Mucosa of stomach (tissue), 1 donor: ENCODE measurements around the gene GNA15.

Experiments
- H3K27me3 ChIP-seq: one replicate; pipeline ENCODE4 v1.7.0; 2013; ENCODE audit warnings: mild to moderate bottlenecking, low read length; ENCODE audit not compliant: control insufficient read depth, insufficient read depth
- H3K36me3 ChIP-seq: one replicate; pipeline ENCODE4 v1.7.0; 2013; ENCODE audit warnings: low read length; ENCODE audit not compliant: control insufficient read depth, insufficient read depth
- H3K4me1 ChIP-seq: one replicate; pipeline ENCODE4 v1.7.0; 2013; ENCODE audit warnings: mild to moderate bottlenecking, low read length; ENCODE audit not compliant: control insufficient read depth, insufficient read depth
- H3K4me3 ChIP-seq: one replicate; pipeline ENCODE4 v1.7.0; 2013; ENCODE audit warnings: low read length
- H3K9ac ChIP-seq: one replicate; pipeline ENCODE4 v1.7.0; 2013; ENCODE audit warnings: mild to moderate bottlenecking, low read length, moderate library complexity
- H3K9me3 ChIP-seq: one replicate; pipeline ENCODE4 v1.7.0; 2013; ENCODE audit warnings: mild to moderate bottlenecking, low read length, moderate library complexity; ENCODE audit not compliant: control insufficient read depth
- donor health status: Pancreatic carcinoma.

Gene GNA15

DNA sequence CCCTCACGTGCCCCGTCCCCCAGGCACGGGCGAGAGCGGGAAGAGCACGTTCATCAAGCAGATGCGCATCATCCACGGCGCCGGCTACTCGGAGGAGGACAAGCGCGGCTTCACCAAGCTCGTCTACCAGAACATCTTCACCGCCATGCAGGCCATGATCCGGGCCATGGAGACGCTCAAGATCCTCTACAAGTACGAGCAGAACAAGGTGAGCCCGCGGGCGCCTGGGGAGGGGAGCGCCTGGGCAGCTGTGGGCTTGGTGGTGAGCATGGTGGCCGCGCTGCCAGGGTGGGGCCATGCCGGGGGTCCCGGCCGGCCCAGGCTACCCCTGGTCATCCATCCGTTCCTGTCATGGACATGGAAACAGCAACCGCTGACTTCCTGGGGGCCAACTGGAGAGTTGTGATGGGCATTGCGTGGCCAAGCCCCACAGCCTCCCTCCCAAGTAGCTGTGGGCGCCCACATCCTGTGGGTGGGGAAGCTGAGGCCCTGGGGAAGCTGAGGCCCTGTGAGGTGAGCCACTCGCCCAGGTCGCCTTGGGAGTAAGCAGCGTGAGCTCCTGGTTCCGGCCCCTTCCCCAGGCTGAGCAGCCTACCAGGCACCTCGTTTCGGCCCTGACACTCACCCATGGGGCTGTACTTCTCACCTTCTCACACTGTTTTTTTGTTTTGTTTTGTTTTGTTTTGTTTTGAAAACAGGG, 25.6 kb upstream of the GNA15 start:
- H3K4me1 ChIP-seq, result peaks cover 35% of the 10 kb centered on the region
- H3K4me3 ChIP-seq, result no peak overlapping the region
- no peaks in the 10 kb centered on the region for H3K9me3 ChIP-seq
- H3K36me3 ChIP-seq, result no peaks in the 10 kb centered on the region
- no peaks in the 10 kb centered on the region for H3K27me3 ChIP-seq
- H3K9ac ChIP-seq, result no peak overlapping the region

DNA sequence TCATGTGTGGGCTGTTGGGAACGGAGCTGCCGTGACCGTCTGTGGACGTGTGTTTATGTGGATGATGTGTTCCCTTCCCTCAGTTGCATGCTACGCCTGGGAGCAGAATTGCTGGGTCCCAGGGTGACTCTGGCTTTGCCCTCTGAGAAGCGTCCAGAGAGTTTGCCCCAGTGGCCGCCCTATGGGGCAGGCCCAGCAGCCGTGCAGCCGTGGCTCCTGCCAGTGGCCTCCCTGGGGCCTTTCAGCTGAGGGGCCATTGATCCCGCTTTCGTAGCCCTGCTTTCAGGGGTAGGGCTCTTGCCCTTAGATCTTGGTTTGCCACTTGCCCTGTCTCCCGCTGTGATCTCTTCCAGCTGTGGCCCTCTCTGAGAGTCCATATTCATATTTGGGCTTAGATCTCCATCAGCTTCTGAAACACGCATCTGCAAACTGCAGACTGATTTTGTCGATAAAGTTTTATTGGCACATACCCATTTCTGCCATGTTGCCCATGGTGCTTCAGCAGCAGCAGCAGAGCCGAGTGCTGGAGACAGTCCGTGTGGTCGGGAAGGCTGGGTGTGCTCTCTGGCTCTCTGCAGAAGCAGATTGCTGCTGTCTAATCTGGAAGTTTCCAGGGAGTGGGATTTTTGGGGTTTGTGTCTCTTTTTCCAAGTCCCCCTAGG, 24.1 kb upstream of the GNA15 start:
- no peaks in the 10 kb centered on the region for H3K9me3 ChIP-seq
- no peaks in the 10 kb centered on the region for H3K36me3 ChIP-seq
- no peak overlapping the region for H3K9ac ChIP-seq
- no peaks in the 10 kb centered on the region for H3K27me3 ChIP-seq
- H3K4me1 ChIP-seq, result peaks cover 21% of the 10 kb centered on the region
- H3K4me3 ChIP-seq, result no peak overlapping the region

DNA sequence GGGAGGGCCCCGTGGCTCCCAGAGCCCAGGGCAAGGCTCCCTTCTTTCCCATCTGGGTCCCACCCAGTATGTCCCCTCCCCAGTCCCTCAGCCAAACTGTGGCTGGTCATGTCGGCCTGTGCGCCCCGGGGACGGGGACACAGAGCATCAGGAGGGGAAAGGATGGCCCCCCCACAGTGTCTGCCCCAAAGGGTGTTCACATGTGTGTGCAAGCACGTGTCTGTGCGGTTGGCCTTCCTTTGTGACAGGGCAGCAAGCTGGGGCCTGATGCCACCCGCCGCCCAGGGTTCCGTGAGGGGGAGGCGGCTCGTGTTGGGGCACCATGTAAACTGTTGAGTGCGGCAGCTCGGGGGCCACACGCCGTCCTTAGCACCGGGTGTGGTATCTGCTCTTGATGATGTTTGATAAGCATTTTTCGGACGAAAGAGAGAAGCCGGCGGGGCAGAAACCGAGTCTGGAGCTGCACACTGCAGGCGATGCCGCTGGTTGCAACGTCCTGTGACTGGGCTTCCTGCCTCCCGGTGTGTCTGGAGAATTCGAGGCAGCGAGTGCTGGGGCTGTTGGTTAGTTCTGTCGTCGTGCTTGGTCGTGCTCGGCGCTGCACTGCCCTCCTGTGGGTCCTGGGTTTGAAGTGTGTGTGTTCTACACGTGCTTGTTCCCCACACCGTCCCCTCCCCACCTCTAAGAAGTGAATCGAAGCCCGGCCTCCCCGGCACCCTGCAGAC, 23.3 kb upstream of the GNA15 start:
- H3K9ac ChIP-seq, result no peak overlapping the region
- H3K36me3 ChIP-seq, result no peaks in the 10 kb centered on the region
- no peak overlapping the region for H3K4me3 ChIP-seq
- no peaks in the 10 kb centered on the region for H3K27me3 ChIP-seq
- peaks cover 12% of the 10 kb centered on the region for H3K4me1 ChIP-seq
- no peaks in the 10 kb centered on the region for H3K9me3 ChIP-seq

DNA sequence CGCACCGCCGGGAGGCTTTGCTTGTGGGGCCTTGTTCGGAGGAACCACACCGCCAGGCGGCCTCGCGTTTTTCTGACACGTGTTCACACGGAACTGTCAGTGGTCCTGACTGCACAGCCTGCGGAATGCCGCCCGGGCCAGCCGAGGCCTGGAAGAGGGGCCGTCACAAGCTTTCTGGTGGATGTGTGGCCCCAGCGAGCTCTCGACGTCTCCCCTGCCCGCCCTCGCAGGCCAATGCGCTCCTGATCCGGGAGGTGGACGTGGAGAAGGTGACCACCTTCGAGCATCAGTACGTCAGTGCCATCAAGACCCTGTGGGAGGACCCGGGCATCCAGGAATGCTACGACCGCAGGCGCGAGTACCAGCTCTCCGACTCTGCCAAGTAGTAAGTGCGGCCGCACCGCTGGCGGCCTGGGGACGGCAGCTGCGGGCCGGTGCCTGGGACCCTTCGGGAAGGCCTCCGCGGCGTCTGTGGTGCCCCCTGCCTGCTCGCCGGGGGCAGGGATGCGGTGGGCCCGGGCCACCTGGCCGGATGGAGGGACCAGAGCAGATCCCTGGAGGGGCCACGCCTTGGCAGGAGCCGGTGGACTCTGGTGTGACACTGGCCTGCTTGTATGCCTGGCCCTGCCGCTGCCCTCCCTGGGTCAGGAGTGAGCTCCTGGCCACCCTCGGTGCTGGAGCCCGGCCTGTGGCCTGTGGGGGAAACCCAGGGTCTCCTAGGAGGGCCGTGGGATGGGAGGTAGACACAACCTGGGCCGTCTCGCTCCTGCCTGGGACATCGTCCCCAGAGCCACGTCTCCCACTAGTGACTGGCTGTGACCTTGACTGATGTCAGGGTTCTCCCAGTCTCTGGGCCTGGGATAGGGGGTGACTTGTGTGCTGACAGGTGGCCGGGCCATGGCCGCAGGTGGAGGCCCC, 22.5 kb upstream of the GNA15 start:
- no peak overlapping the region for H3K9ac ChIP-seq
- H3K27me3 ChIP-seq, result no peaks in the 10 kb centered on the region
- peaks cover 4% of the 10 kb centered on the region for H3K4me1 ChIP-seq
- H3K9me3 ChIP-seq, result no peaks in the 10 kb centered on the region
- no peaks in the 10 kb centered on the region for H3K36me3 ChIP-seq
- no peak overlapping the region for H3K4me3 ChIP-seq

DNA sequence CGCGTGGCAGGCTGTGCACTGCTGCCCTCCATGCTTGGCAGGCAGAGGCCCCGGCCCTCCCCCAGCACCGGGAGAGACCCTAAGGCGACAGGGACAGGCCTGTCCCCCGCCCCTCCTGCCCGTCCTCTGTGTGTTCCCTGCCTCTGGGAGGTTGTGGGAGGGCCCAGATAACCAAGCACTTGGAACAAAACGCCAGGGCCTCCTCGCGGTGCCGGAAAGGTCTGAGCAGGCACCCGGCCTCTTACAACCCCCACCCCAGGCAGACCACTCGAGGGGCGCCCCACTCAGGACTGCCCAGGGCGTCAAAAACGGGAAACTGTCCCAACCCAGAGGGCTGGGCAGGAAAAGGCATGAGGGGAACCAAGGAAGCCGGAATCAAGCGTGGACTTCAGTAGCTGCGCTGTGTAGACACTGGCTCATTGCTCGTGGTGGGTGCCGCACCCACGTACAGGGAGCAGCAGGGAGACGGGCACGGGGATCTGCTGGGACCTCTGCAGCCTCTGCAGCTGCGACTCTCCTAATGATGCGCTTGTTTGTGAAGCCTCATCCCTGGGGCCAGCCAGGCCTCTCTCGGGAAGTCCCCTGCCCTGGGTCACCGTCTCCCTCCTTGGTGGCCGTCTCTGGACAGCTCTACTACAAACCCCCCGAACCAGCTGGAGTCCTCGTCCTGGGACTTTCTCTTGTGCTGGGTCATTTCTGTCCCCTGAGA, 21.7 kb upstream of the GNA15 start:
- Histone ChIP-seq H3K36me3 (peaks cover 6% of the 10 kb centered on the region), H3K4me1 (no peaks in the 10 kb centered on the region), H3K9me3 (no peaks in the 10 kb centered on the region), H3K9ac (no peak overlapping the region), H3K27me3 (no peaks in the 10 kb centered on the region), H3K4me3 (no peak overlapping the region)

DNA sequence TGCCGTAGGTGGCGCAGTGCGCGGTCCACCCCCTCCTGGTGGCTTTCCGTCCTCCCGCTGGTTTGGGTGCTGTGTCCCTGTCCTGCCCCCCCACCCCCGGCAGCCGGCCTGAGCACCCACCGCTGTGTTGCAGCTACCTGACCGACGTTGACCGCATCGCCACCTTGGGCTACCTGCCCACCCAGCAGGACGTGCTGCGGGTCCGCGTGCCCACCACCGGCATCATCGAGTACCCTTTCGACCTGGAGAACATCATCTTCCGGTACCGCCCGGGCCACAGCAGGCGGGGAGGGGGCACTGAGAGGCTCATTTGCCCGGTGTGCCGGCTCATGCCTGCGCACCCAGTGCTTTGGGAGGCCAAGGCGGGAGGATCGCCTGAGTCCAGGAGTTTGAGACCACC, 21.0 kb upstream of the GNA15 start:
- H3K9me3 ChIP-seq, result no peaks in the 10 kb centered on the region
- H3K36me3 ChIP-seq, result peaks cover 7% of the 10 kb centered on the region
- no peak overlapping the region for H3K4me3 ChIP-seq
- no peaks in the 10 kb centered on the region for H3K27me3 ChIP-seq
- no peaks in the 10 kb centered on the region for H3K4me1 ChIP-seq
- no peak overlapping the region for H3K9ac ChIP-seq

DNA sequence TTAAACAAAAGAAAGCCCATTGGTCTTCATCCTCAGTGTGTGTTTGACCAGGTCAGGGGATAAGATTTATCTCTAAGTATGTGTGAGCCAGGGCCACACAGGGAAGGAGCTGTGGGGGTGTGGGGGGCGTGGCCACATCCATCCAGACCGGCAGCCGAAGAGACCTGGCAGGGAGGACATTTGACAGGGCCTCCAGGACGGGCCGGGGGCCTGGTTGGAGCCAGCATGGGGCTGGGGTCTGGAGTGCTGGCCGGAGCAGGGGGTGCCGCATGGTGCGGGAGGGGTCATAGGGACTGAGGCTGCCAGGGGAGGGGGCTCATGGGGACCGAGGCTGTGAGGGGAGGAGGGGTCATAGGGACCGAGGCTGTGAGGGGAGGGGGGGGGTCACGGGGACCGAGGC, 20.4 kb upstream of the GNA15 start:
- H3K4me3 ChIP-seq, result no peak overlapping the region
- no peaks in the 10 kb centered on the region for H3K9me3 ChIP-seq
- peaks cover 7% of the 10 kb centered on the region for H3K36me3 ChIP-seq
- no peaks in the 10 kb centered on the region for H3K4me1 ChIP-seq
- no peak overlapping the region for H3K9ac ChIP-seq
- H3K27me3 ChIP-seq, result no peaks in the 10 kb centered on the region

DNA sequence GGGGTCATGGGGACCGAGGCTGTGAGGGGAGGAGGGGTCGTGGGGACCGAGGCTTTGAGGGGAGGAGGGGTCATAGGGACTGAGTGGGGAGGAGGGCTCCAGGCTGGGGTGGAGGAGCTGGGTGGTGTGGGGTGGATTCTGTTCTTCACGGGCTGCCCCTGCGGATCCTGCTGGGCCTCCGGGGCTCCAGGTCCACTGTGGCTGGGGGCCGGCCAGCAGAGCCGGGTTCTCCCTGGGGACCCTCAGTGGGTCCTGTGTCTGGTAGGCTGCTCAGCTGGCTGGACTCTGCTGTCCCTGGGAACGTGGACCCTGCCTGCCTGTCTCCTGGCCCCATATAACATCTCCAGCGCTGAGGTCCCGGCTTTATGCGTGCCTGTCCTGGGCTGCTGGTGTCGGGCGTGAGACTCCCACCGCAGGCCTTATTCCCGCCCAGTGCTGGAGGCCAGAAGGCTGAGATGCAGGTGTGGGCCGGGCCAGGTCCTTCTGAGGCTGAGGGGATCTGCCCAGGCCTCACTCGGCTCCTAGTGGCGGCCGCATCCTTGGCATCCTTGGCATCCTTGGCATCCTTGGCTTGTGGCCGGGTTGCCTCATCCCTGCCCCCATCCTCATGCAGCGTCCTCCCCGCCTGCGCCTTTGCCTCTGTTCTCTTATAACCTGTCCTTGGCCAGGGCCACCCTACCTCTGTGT, 19.8 kb upstream of the GNA15 start:
- peaks cover 7% of the 10 kb centered on the region for H3K36me3 ChIP-seq
- H3K9me3 ChIP-seq, result no peaks in the 10 kb centered on the region
- no peaks in the 10 kb centered on the region for H3K4me1 ChIP-seq
- H3K27me3 ChIP-seq, result no peaks in the 10 kb centered on the region
- no peak overlapping the region for H3K9ac ChIP-seq
- H3K4me3 ChIP-seq, result no peak overlapping the region

DNA sequence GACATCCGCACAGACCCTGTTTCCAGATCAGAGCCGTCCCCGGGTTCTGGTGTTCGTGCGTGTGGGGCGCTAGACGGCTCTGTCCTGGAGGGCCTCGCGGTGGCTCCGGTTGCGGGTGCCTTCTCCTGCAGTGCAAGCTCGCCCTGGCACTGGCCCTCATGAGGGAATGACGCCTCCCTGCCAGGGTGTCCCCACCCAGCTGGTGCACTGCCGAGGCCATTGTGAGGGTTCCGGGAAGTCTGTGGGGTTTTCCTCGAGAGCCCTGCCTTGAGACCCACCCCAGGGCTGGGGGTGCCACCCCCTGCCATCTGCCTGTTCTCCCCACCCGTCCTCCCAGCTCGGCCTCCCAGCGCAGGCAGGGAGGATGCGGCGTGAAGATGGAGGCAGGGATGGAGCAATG, 19.2 kb upstream of the GNA15 start:
- Histone ChIP-seq H3K4me3 (no peak overlapping the region), H3K9ac (no peak overlapping the region), H3K9me3 (no peaks in the 10 kb centered on the region), H3K4me1 (no peaks in the 10 kb centered on the region), H3K27me3 (no peaks in the 10 kb centered on the region), H3K36me3 (peaks cover 7% of the 10 kb centered on the region)

DNA sequence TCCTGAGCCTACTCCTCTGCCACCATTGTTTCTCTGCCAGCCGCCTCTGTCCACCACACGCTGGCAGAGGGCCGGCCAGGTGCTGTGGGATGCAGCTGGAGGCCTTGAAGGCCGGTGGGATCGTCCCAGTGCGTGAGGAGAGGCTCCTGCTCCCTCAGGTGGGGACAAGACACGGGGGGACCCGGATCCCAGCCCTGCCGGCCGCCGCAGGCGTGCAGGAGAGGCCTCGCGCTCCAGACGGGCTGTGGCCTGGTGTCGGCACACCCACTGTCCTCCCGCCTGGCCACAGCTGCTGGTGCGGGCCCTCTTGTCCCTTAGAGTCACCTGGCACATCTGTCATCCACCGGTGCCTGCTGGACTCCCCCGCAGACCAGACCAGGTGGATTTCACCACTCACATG, 18.1 kb upstream of the GNA15 start:
- Histone ChIP-seq H3K4me1 (no peaks in the 10 kb centered on the region), H3K9me3 (no peaks in the 10 kb centered on the region), H3K4me3 (no peak overlapping the region), H3K9ac (no peak overlapping the region), H3K36me3 (peaks cover 7% of the 10 kb centered on the region), H3K27me3 (no peaks in the 10 kb centered on the region)
